ENCODE results near the gene PASK. TPM values are rescaled to one million over a fixed set of nuclear protein-coding genes. Genes with fewer than 3 reads are reported as not detected.

The PASK gene
- total RNA-seq, 4 donors from 2014 or later = 0.10 to 0.36 (median 0.28) TPM

DNA sequence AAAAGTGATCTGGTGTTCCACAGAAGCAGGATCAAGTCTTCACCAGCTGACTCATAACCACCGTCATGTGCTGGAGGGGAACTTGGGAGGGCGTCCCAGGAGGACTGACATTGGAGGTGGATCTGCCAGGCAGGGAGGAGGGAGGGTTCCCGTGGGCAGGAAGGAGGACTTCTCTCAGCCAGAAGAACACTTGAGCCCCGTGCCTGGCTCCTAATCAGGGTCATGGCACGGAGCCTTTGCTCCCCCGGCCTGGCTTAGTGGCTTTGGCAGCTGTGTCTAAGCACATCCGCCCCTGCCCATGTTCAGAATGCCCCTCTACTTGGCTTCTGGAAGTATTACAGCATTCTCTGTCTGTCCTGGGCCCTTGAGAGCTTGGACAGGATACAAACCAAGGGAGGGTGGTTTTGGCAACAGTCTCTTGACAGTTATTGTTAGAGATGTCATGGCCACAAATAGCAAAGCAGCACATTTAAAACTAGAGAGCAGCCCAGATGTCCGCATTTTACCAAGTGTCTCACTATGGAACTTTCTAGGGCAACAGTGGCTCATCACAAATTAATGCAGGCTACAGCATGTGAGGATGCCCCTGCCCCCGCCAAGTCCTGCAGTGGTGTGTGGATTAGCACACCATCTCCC lies 12.5 kb upstream of the PASK start:
- DNase-seq (peak; percentile 95 to 99), ATAC-seq (peak; percentile 93 to 94)
- TF ChIP-seq, protein P1, sequence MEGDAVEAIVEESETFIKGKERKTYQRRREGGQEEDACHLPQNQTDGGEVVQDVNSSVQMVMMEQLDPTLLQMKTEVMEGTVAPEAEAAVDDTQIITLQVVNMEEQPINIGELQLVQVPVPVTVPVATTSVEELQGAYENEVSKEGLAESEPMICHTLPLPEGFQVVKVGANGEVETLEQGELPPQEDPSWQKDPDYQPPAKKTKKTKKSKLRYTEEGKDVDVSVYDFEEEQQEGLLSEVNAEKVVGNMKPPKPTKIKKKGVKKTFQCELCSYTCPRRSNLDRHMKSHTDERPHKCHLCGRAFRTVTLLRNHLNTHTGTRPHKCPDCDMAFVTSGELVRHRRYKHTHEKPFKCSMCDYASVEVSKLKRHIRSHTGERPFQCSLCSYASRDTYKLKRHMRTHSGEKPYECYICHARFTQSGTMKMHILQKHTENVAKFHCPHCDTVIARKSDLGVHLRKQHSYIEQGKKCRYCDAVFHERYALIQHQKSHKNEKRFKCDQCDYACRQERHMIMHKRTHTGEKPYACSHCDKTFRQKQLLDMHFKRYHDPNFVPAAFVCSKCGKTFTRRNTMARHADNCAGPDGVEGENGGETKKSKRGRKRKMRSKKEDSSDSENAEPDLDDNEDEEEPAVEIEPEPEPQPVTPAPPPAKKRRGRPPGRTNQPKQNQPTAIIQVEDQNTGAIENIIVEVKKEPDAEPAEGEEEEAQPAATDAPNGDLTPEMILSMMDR (IDR thresholded peaks at IDR 0.05 in 4 of 5, conservative IDR thresholded peaks at IDR 0.05 in 1 of 5) = peak in 1 of 5 experiments; percentile 35
- TF ChIP-seq POLR2A (IDR thresholded peaks at IDR 0.05) = peak in 1 of 2 donors; percentile 23
- H3K9me3 ChIP-seq = no peaks in the 10 kb centered on the region
- peaks cover 0 to 56% of the 10 kb centered on the region in 2 donors for H3K36me3 ChIP-seq
- in situ Hi-C loops (cut with MboI; ENCODE audit: low sequenced_read_pairs in 4 of 4) (no loop called here), intact Hi-C loops (cut with DNase I; ENCODE audit: low total_unique reads) (loop anchor here (1.0 to 5.0 kb wide), 6 partner anchors 55 to 346 kb away; partner anchors contain the start of genes FARP2, HDLBP, MTERF4 and SEPTIN2)
- no peak overlapping the region for H3K4me3 ChIP-seq
- H3K27ac ChIP-seq = peak overlapping the region; percentile 82 to 92 (median 91)
- H3K4me1 ChIP-seq = peaks cover 21 to 22% of the 10 kb centered on the region in 2 donors
- H3K27me3 ChIP-seq = no peaks in the 10 kb centered on the region

DNA sequence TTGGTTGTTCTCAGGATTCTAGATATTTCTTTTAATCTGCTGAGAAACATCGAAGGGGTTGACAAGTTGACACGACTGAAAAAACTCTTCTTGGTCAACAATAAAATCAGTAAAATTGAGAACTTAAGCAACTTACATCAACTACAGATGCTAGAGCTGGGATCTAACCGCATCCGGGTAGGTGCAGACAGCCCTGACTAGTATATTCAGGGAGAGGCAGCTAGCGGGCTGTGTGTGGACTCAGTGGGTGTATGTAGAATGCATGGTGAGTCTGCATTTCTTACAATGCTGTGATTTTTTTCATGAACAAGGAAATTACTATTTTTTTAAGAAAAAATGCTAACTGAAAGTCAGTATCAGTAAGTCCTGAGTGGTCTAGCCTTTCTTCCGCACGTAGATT lies 11.0 kb upstream of the PASK start:
- no peak overlapping the region for H3K4me3 ChIP-seq
- no peaks in the 10 kb centered on the region for H3K9me3 ChIP-seq
- intact Hi-C loops (cut with DNase I; ENCODE audit: low total_unique reads) = loop anchor here (1.0 to 5.0 kb wide), 5 partner anchors 10 to 347 kb away; partner anchors contain the start of genes FARP2, HDLBP, PPP1R7 and SEPTIN2
- no peaks in the 10 kb centered on the region for H3K27me3 ChIP-seq
- peaks cover 21 to 22% of the 10 kb centered on the region in 2 donors for H3K4me1 ChIP-seq
- H3K36me3 ChIP-seq = peaks cover 0 to 42% of the 10 kb centered on the region in 2 donors
- no peak for TF ChIP-seq POLR2A (IDR thresholded peaks at IDR 0.05)
- TF ChIP-seq, protein P1 (IDR thresholded peaks at IDR 0.05 in 4 of 5, conservative IDR thresholded peaks at IDR 0.05 in 1 of 5) = no peak
- DNase-seq (no peak), ATAC-seq (no peak)
- H3K27ac ChIP-seq = peak overlapping the region; percentile 82 to 92 (median 91)
- in situ Hi-C loops (cut with MboI; ENCODE audit: low sequenced_read_pairs in 4 of 4) = no loop called here

DNA sequence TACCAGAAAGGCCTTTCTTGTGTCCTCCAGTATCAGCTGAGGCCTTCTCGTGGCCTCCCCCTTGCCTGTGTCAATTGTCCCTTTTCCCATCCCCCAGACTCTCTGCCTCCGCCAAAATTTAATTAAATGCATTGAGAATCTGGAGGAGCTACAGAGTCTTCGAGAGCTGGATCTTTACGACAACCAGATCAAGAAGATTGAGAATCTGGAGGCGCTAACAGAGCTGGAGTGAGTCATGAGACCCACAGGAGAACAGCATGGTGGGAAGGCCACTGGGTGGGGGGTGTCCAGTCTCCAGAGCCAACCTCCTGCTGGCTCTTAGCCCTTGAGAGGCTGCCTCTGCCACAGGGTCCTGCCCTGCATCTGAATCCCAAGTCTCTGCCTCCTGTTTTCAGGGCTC lies 9.8 kb upstream of the PASK start:
- in situ Hi-C loops (cut with MboI; ENCODE audit: low sequenced_read_pairs in 4 of 4) = no loop called here
- intact Hi-C loops (cut with DNase I; ENCODE audit: low total_unique reads) = no loop called here

DNA sequence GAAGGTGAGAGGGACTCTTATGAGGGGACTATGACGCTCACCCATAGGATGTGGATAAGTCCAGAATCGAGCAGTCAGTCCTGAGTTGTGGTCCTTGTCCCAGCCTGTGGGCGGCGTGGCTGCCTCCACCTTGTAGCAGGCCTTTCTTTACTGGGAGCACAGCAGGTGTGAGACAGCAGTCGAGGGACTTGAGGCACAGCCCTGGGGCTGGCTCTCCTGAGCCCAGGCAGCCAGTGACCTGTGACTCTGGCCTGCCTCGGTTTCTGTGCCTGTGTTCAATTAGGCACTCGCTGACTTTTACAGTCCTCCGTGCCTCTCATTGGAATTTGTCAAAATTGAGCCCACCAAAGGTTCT lies 9.3 kb upstream of the PASK start:
- in situ Hi-C loops (cut with MboI; ENCODE audit: low sequenced_read_pairs in 4 of 4) (no loop called here), intact Hi-C loops (cut with DNase I; ENCODE audit: low total_unique reads) (no loop called here)
- Histone ChIP-seq H3K36me3 (peaks cover 0 to 35% of the 10 kb centered on the region in 2 donors), H3K9me3 (no peaks in the 10 kb centered on the region), H3K4me3 (no peak overlapping the region), H3K27me3 (no peaks in the 10 kb centered on the region), H3K27ac (no peak overlapping the region), H3K4me1 (peaks cover 20 to 21% of the 10 kb centered on the region in 2 donors)
- no peak for ATAC-seq
- TF ChIP-seq, protein P1 (IDR thresholded peaks at IDR 0.05 in 4 of 5, conservative IDR thresholded peaks at IDR 0.05 in 1 of 5) = no peak
- TF ChIP-seq POLR2A (IDR thresholded peaks at IDR 0.05) = no peak
- DNase-seq = no peak

More for the DNA sequence above, 9.8 kb upstream of the PASK start:
- no peak for DNase-seq
- no peak overlapping the region for H3K27ac ChIP-seq
- peaks cover 0 to 39% of the 10 kb centered on the region in 2 donors for H3K36me3 ChIP-seq
- no peak overlapping the region for H3K4me3 ChIP-seq
- H3K4me1 ChIP-seq = peaks cover 21 to 22% of the 10 kb centered on the region in 2 donors
- TF ChIP-seq, protein P1 (IDR thresholded peaks at IDR 0.05 in 4 of 5, conservative IDR thresholded peaks at IDR 0.05 in 1 of 5) = no peak
- TF ChIP-seq POLR2A (IDR thresholded peaks at IDR 0.05) = no peak
- H3K27me3 ChIP-seq = no peaks in the 10 kb centered on the region
- H3K9me3 ChIP-seq = no peaks in the 10 kb centered on the region
- no peak for ATAC-seq

Data from gastrocnemius medialis (tissue), 4 donors.